HL-60 (cell line): Measurements from ENCODE around the gene CYSRT1.

ENCODE experiments used
- DNase-seq, 2 experiments: peaks; one replicate each; pipeline ENCODE4 v3.0.0-alpha.2; 2010 to 2020; ENCODE audit warnings: low read depth in 1 of 2, low spot score in 1 of 2
- H3K27ac ChIP-seq: fragments of 250-450 bp; sonication (Bioruptor Pico); replicated peaks from 2 replicates; pipeline ENCODE4 v1.5.1; 2020; ENCODE audit warnings: mild to moderate bottlenecking, moderate library complexity
- H3K27me3 ChIP-seq: fragments of 250-450 bp; sonication (Bioruptor Pico); 2 replicates; pipeline ENCODE4 v1.5.1; 2021; ENCODE audit warnings: mild to moderate bottlenecking, moderate library complexity; ENCODE audit not compliant: insufficient read depth, poor library complexity, severe bottlenecking
- H3K4me3 ChIP-seq: replicated peaks from 2 replicates; pipeline ENCODE4 v1.5.1; 2011; ENCODE audit warnings: mild to moderate bottlenecking, control low read depth, low read length; ENCODE audit not compliant: insufficient read depth
- GABPA ChIP-seq: IDR thresholded peaks from 2 replicates; pipeline ENCODE4 v1.6.1; 2012; ENCODE audit warnings: low read depth
- POLR2AphosphoS5 ChIP-seq: IDR thresholded peaks from 2 replicates; pipeline ENCODE4 v1.6.1; 2012; ENCODE audit warnings: low read depth
- SPI1 ChIP-seq: IDR thresholded peaks from 2 replicates; pipeline ENCODE4 v1.6.1; 2012; ENCODE audit warnings: low read depth, mild to moderate bottlenecking, borderline replicate concordance
- TF ChIP-seq, protein P1 (sequence below): IDR thresholded peaks from one replicate; pipeline ENCODE4 v1.5.1; 2011; ENCODE audit warnings: low read length, control low read depth, inconsistent platforms; ENCODE audit not compliant: insufficient read depth
- TF ChIP-seq, protein P2 (sequence below): IDR thresholded peaks from 2 replicates; pipeline ENCODE4 v1.6.1; 2012; ENCODE audit warnings: low read depth; ENCODE audit not compliant: insufficient replicate concordance

The CYSRT1 gene

DNA sequence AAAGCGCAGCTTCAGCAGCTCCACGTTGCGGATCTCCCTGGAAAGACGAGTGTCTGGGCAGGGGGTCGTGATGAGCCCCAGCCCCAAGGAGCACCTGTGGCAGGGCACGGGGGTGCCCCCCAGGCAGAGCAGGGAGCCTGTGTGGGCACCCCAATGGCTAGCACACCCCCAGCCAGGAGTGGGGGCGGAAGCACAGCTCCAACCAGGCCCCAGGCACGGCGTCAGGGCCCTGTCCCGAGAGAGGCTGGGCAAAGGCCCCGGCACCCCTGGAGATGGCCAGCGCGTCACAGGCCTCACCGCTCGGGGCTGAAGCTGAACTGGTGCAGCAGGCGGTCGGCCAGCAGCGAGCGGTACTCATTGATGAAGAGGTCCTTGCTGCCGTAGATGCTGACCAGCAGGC lies 44.5 kb upstream of the CYSRT1 start:
- TF ChIP-seq POLR2AphosphoS5 = no peak
- DNase-seq = no peak
- no peaks in the 10 kb centered on the region for H3K27me3 ChIP-seq
- H3K4me3 ChIP-seq = no peak overlapping the region
- no peak overlapping the region for H3K27ac ChIP-seq

DNA sequence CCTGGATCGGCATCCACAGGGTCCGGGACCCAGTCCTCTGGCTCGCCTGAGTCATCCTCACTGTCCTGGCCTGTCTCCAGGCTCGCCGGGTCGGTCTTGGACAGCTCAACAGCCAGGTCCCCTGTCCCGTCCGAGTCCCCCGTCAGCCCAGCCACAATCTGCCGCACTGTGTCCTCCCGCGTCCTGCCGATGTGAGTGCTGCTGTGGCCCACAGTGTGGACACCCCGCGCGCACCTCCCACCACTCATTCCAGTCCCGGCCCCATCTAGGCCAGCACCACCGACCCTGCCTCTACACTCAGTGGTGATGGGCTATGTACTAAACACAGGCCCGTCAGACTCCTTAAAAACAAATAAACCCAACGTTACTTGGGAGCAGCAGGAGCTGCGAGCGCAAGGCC lies 43.3 kb upstream of the CYSRT1 start:
- no peak overlapping the region for H3K4me3 ChIP-seq
- DNase-seq = no peak
- TF ChIP-seq SPI1 (no peak), GABPA (no peak), POLR2AphosphoS5 (no peak)
- TF ChIP-seq, protein P1, sequence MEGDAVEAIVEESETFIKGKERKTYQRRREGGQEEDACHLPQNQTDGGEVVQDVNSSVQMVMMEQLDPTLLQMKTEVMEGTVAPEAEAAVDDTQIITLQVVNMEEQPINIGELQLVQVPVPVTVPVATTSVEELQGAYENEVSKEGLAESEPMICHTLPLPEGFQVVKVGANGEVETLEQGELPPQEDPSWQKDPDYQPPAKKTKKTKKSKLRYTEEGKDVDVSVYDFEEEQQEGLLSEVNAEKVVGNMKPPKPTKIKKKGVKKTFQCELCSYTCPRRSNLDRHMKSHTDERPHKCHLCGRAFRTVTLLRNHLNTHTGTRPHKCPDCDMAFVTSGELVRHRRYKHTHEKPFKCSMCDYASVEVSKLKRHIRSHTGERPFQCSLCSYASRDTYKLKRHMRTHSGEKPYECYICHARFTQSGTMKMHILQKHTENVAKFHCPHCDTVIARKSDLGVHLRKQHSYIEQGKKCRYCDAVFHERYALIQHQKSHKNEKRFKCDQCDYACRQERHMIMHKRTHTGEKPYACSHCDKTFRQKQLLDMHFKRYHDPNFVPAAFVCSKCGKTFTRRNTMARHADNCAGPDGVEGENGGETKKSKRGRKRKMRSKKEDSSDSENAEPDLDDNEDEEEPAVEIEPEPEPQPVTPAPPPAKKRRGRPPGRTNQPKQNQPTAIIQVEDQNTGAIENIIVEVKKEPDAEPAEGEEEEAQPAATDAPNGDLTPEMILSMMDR = no peak
- TF ChIP-seq, protein P2, sequence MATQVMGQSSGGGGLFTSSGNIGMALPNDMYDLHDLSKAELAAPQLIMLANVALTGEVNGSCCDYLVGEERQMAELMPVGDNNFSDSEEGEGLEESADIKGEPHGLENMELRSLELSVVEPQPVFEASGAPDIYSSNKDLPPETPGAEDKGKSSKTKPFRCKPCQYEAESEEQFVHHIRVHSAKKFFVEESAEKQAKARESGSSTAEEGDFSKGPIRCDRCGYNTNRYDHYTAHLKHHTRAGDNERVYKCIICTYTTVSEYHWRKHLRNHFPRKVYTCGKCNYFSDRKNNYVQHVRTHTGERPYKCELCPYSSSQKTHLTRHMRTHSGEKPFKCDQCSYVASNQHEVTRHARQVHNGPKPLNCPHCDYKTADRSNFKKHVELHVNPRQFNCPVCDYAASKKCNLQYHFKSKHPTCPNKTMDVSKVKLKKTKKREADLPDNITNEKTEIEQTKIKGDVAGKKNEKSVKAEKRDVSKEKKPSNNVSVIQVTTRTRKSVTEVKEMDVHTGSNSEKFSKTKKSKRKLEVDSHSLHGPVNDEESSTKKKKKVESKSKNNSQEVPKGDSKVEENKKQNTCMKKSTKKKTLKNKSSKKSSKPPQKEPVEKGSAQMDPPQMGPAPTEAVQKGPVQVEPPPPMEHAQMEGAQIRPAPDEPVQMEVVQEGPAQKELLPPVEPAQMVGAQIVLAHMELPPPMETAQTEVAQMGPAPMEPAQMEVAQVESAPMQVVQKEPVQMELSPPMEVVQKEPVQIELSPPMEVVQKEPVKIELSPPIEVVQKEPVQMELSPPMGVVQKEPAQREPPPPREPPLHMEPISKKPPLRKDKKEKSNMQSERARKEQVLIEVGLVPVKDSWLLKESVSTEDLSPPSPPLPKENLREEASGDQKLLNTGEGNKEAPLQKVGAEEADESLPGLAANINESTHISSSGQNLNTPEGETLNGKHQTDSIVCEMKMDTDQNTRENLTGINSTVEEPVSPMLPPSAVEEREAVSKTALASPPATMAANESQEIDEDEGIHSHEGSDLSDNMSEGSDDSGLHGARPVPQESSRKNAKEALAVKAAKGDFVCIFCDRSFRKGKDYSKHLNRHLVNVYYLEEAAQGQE = no peak
- H3K27me3 ChIP-seq = no peaks in the 10 kb centered on the region
- no peak overlapping the region for H3K27ac ChIP-seq

DNA sequence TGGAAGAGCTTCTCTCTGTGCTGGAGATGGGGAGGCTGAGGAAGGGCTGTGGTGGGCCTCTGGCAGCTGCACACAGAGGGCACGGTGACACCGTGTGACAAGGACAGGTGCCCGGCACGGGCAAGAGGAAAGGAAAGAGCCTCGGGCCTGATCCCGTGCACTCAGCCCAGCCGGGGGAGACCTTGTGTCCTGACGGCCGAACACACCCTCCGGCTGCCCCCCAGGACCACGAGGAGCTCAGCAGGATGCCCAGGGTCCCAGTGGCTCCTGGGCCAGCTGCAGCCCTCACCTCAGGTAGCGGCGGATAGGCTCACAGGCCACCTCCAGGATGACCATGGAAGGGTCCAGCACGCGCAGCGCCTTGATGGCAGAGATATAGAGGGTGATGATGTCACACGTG lies 42.1 kb upstream of the CYSRT1 start:
- TF ChIP-seq, protein P2 = no peak
- TF ChIP-seq POLR2AphosphoS5 (no peak), SPI1 (no peak), GABPA (no peak)
- TF ChIP-seq, protein P1 = no peak

DNA sequence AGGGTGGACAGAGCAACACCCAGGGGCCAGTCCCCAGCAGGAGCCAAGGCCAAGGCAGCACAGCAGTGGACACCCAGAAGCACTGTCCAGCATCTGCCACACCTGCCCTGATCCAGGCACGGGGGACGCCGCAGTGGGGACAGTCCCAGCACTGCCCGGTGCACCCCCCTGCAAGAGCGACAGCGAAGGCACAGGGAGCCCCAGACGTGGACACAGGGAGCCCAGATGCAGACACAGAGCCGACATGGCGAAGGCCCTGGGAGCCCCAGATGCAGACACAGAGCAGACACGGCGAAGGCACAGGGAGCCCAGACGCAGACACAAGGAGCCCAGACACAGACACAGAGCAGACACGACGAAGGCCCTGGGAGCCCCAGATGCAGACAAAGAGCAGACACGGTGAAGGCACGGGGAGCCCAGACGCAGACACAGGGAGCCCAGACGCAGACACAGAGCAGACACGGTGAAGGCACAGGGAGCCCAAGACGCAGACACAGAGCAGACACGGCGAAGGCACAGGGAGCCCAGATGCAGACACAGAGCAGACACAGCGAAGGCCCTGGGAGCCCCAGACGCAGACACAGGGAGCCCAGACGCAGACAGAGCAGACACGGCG lies 40.9 kb upstream of the CYSRT1 start:
- Histone ChIP-seq H3K27me3 (no peaks in the 10 kb centered on the region), H3K4me3 (no peak overlapping the region), H3K27ac (no peak overlapping the region)
- TF ChIP-seq, protein P1 = no peak
- TF ChIP-seq SPI1 (no peak), POLR2AphosphoS5 (no peak), GABPA (no peak)
- TF ChIP-seq, protein P2 = no peak
- DNase-seq = no peak

More for the DNA sequence above, 42.1 kb upstream of the CYSRT1 start:
- H3K27ac ChIP-seq = no peak overlapping the region
- no peaks in the 10 kb centered on the region for H3K27me3 ChIP-seq
- DNase-seq = no peak
- H3K4me3 ChIP-seq = no peak overlapping the region
